GM12875 (cell line): ENCODE data around the gene RAB43.

Source experiments
- H3K4me3 ChIP-seq: one replicate; pipeline ENCODE4 v1.5.1; 2011; ENCODE audit warnings: low read depth, low read length, control low read depth
- TF ChIP-seq, protein P1 (sequence below): IDR thresholded peaks from 2 replicates; pipeline ENCODE4 v1.5.1; 2011; ENCODE audit warnings: low read depth, mild to moderate bottlenecking, control low read depth, inconsistent platforms, low read length, moderate library complexity, borderline replicate concordance; ENCODE audit not compliant: insufficient read depth

The RAB43 gene

DNA sequence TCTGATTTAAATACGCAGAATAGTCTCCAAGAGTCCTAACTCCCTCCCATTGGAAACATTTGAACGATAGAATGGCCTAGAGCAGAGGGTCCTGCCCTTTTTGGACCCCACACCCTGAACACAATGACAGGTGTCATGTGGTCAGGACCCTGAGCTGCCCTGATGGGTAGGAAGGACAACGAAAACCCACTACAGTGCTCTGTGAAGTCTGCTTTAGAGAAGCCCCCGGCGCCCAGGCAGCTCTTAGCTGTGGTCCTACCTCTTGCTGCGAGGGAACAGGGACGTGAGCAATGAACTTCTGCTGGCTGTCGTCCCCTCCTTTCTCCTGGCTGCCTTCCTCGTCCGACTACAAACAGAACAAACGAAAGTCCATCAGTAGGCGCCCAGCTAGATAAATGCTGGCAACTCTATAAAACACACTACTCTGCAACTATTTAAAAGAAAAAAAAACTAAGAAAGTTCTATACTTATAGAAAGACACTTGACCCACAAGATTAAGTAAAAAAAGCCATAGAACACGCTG lies 8.7 kb upstream of the RAB43 start:
- TF ChIP-seq, protein P1, sequence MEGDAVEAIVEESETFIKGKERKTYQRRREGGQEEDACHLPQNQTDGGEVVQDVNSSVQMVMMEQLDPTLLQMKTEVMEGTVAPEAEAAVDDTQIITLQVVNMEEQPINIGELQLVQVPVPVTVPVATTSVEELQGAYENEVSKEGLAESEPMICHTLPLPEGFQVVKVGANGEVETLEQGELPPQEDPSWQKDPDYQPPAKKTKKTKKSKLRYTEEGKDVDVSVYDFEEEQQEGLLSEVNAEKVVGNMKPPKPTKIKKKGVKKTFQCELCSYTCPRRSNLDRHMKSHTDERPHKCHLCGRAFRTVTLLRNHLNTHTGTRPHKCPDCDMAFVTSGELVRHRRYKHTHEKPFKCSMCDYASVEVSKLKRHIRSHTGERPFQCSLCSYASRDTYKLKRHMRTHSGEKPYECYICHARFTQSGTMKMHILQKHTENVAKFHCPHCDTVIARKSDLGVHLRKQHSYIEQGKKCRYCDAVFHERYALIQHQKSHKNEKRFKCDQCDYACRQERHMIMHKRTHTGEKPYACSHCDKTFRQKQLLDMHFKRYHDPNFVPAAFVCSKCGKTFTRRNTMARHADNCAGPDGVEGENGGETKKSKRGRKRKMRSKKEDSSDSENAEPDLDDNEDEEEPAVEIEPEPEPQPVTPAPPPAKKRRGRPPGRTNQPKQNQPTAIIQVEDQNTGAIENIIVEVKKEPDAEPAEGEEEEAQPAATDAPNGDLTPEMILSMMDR: no peak

DNA sequence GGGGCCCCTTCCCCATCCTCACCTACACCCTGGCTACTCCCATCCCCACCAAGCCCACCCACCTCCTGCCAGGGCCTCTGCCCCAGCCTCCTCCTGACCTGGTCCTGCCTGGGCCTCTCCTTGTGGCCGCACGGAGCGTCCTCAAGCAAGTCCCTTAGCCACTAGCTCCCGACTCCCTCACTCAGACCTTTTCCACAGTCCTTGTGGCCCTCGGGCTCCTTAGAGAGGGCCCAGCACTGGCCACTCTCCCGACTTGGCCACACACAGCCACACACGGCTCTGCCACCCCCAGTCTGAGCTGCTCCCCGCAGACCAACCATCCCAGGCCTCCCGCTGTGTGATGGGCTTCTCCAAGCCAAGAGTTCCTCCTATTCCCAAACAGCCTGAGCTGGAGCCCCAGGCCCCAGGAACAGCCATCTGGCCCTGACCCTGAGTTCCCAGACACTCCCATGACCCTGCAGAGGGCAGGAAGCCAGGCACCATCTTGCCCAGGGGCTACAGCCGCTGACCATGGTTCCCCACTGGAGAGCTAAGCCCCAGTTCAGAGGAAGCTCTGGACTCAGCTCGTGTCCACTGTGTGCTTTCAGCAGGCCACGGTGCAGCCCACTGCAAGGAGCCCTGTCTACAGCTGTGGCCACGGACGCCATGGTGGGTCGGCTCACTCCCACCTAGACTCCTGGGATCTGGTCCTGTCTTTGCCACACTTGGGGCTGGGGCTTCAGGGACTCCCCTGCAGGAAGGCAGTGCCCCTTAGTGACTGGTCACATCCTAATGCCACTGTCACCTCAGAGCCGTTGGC lies 7.0 kb upstream of the RAB43 start:
- no peak overlapping the region for H3K4me3 ChIP-seq
- TF ChIP-seq, protein P1: no peak

More for the DNA sequence above, 8.7 kb upstream of the RAB43 start:
- no peak overlapping the region for H3K4me3 ChIP-seq

GRCh38 chr3:129126726-129127280 lies 5.2 kb upstream of the RAB43 start:
- TF ChIP-seq, protein P1: no peak

DNA sequence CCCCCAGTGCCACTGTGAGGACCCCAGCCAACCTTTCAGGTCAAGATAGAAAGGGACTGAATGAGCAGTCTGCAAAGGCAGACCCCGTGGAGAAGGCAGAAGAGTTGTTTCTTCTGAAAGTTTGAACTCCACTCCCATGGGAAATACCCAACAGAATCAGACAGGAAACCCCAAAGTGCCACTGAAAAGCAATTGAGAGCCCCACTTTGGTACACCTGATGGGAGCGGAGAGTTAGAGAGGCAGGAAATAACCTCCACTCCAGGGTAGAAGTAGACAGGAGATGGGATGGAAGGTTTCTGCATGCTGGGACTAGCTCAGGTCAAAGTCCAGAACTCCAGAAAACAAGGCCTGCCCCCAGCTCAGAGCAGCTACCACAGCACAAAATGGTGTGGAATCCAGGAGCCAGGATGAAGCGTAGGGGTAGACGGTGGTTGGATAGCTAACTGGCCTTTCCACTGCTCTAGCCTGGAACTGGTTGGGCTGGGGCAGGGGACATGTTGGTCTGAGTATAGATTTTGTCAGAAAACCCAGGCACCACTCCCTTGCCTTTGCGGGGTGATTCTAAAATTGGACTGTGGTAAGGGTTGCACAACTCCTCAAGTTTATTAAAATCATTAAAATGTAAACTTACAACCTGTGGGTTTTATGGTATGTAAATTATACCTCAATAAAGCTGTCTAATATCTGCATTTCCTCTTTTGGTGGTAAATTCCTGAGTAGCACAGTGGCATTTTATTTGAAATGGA lies 1.9 kb upstream of the RAB43 start:
- TF ChIP-seq, protein P1: no peak
- H3K4me3 ChIP-seq: no peak overlapping the region

More at GRCh38 chr3:129126726-129127280, 5.2 kb upstream of the RAB43 start:
- H3K4me3 ChIP-seq: no peak overlapping the region

- no peak overlapping the region for H3K4me3 ChIP-seq
- TF ChIP-seq, protein P1: no peak
These were observed 908 bp upstream of the RAB43 start for GRCh38 chr3:129122412-129123011.

DNA sequence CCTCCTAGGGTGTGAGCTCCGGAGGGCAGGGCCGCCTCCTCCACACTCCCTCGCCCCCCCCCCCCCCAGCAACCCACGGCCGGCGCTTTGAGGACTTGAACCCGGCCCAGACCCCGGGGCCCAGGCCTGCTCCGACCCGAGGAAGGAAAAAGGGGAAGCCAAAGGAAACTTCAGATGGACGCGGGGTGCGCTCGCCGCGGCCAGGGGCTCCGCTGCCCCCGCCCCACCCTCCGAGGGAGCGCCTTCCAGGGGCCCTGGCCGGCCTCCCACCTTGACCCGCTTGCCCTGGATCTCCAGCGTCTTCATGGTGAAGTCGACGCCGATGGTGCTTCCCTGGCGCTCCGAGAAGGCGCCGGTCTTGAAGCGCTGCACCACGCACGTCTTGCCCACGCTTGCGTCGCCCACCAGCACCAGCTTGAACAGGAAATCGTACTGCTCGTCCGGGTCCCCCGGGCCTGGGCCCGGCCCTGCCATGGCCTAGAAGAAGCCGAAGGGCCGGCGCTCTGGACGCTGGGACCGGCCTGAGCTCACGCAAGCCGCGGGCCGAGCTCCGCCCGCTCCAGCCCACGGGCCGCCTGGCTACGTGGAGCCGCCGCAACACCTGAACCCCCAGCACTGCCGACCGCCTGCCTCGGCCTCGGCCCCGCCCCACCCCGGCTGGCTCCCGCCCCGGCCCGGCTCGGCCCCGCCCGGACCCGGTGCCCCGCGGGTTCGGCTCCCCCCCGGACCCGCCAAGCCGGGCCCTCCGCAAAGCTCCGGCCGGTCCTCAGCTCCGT lies 400 bp downstream of the RAB43 start:
- H3K4me3 ChIP-seq: peak overlapping the region; percentile 85
- TF ChIP-seq, protein P1: no peak
